GM21723 (cell line): Measurements from ENCODE around the gene PTGFR.

Experiments
- ATAC-seq: cut with Tn5 transposase; IDR thresholded peaks from one replicate; pipeline ENCODE4 v1.9.1; 2021; ENCODE audit warnings: mild to moderate bottlenecking, moderate library complexity; ENCODE audit not compliant: unreplicated experiment

The PTGFR gene

DNA sequence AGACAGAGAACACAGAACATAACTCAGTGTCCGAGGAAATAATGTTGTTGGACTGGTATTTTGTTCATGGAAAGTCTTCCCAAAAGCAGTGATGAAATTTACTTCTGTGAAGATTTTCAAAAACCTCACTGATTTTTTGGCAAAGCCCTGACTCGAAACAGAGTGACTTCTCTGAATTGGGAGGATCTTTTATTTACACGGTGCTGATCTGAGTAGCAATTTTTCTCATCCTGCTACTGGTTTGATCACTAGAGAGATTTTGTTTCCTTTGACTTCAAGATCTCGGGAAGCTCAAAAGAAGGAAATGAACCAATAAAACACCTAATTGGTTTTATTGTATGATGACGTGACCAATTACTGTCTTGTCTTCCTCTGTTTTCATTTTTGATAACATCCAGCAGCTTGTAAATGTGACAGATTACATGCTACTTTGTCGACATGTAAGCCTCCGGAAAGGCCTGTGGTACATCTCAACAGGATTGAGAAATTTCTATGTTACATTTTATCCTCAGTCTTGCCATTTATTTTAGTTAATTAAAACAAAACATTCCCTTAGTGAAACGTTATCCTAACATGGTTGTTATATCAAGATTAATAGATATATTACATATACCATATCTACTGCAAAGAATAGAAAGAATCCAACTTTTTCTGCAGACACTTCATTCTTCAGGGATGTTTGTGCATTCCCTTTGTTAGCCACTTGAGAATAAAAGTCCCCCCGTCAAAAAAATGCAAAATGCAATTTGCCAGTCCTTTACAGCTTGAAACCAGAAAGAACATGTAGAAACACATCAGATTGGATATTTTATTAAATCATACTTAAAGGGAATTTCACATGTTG is 86.7 kb downstream of the PTGFR start:
- no peak for ATAC-seq

DNA sequence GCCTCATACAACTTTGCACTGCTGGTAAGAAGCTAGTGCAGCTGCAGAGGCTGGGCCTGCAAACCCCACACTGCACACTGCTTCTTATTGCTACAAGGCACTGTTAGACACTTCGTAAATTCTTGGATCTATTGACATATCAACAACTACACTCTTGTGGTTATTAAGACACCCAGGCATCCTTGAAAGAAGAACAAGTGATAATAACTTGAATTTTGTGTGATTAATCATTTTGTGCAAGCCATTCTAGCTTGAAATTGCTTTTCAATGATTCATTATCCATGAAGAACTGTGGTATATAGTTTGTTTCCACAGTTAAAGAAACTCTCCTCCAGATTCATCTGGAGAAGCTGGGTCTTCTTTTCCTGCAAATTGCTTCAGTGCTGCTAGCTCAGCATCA is 95.8 kb downstream of the PTGFR start:
- ATAC-seq, result no peak

DNA sequence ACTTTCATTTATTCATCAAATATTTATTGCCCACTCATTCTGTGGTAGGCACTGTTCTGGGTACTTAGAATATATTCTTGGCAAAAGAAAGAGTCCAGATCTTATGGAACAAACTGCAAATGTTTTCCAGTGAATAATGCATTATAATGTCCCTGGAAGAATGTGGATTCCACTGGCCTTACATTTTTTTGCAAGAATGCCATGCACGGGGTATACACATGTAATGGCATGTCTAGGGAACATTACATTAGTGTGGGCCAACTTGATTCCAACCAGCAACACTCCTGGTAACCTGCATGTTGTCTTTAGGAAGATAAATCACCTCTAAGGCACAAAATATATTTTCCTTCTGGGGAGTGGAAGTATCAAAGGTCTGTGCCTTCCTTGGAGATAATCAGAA is 96.4 kb downstream of the PTGFR start:
- ATAC-seq, result no peak
